ENCODE data around the gene ZNF106. TPM values are rescaled to one million over a fixed set of nuclear protein-coding genes. Genes with fewer than 3 reads are reported as not detected.

Gene ZNF106
- total and polyA plus RNA-seq, 4 donors: 7.5 to 25.4 (median 20.5) TPM

- TF ChIP-seq REST (IDR thresholded peaks at IDR 0.05): no peak
- no peak for TF ChIP-seq EGR1 (IDR thresholded peaks at IDR 0.05; ENCODE audit: low read depth in 2 of 2)
- no peak for TF ChIP-seq ZBTB33 (IDR thresholded peaks at IDR 0.05)
Observed at GRCh38 chr15:42367041-42367440, 123.9 kb downstream of the ZNF106 start (continued).

GRCh38 chr15:42365921-42366550 lies 124.9 kb downstream of the ZNF106 start:
- peaks cover 0 to 3% (median 1%) of the 10 kb centered on the region in 4 donors for H3K36me3 ChIP-seq (ENCODE audit: control insufficient read depth in 4 of 4, insufficient read depth in 3 of 4, low read depth in 1 of 4, low read length in 3 of 4)
- no peaks in the 10 kb centered on the region for H3K9me3 ChIP-seq (ENCODE audit: control insufficient read depth in 4 of 4, low read length in 3 of 4)
- H3K4me3 ChIP-seq (ENCODE audit: low read depth in 1 of 3, low read length in 3 of 3): no peak overlapping the region
- TF ChIP-seq NR2F2 (IDR thresholded peaks at IDR 0.05) (no peak), RAD21 (IDR thresholded peaks at IDR 0.05) (no peak), RXRA (IDR thresholded peaks at IDR 0.05) (no peak)
- H3K27me3 ChIP-seq (ENCODE audit: control insufficient read depth in 4 of 4, insufficient read depth in 4 of 4, low read length in 3 of 4): no peaks in the 10 kb centered on the region
- H3K4me1 ChIP-seq (ENCODE audit: control insufficient read depth in 4 of 4, insufficient read depth in 4 of 4, low read length in 3 of 4): no peaks in the 10 kb centered on the region
- WGBS: 96% methylated on average over 5 of the region's 5 CpGs
- no peak for DNase-seq (ENCODE audit: low spot score)
- H3K9ac ChIP-seq (ENCODE audit: low read depth in 1 of 2, low read length in 2 of 2): no peak overlapping the region
- H3K27ac ChIP-seq (ENCODE audit: low read depth in 1 of 2, low read length in 2 of 2): no peak overlapping the region

GRCh38 chr15:42364529-42364928 lies 126.4 kb downstream of the ZNF106 start:
- Histone ChIP-seq H3K27me3 (ENCODE audit: control insufficient read depth in 4 of 4, insufficient read depth in 4 of 4, low read length in 3 of 4) (no peaks in the 10 kb centered on the region), H3K27ac (ENCODE audit: low read depth in 1 of 2, low read length in 2 of 2) (no peak overlapping the region), H3K9ac (ENCODE audit: low read depth in 1 of 2, low read length in 2 of 2) (no peak overlapping the region), H3K4me3 (ENCODE audit: low read depth in 1 of 3, low read length in 3 of 3) (no peak overlapping the region), H3K4me1 (ENCODE audit: control insufficient read depth in 4 of 4, insufficient read depth in 4 of 4, low read length in 3 of 4) (no peaks in the 10 kb centered on the region), H3K9me3 (ENCODE audit: control insufficient read depth in 4 of 4, low read length in 3 of 4) (no peaks in the 10 kb centered on the region), H3K36me3 (ENCODE audit: control insufficient read depth in 4 of 4, insufficient read depth in 3 of 4, low read depth in 1 of 4, low read length in 3 of 4) (peaks cover 0 to 6% (median 3%) of the 10 kb centered on the region in 4 donors)
- TF ChIP-seq SP1 (IDR thresholded peaks at IDR 0.05): no peak
- no peak for TF ChIP-seq TAF1 (conservative IDR thresholded peaks at IDR 0.05)
- no peak for TF ChIP-seq ZBTB33 (IDR thresholded peaks at IDR 0.05)
- no peak for TF ChIP-seq YY1 (IDR thresholded peaks at IDR 0.05)
- TF ChIP-seq RAD21 (IDR thresholded peaks at IDR 0.05): no peak
- TF ChIP-seq GABPA (IDR thresholded peaks at IDR 0.05 in 1 of 2, conservative IDR thresholded peaks at IDR 0.05 in 1 of 2): no peak
- no peak for TF ChIP-seq NR2F2 (IDR thresholded peaks at IDR 0.05)
- no peak for DNase-seq (ENCODE audit: low spot score)
- 72% methylated on average over 1 of the region's 1 CpG for WGBS

Measured in liver (tissue), 9 donors.